Breast epithelium (tissue), 3 donors: ENCODE measurements around the gene RPL18.

ENCODE experiments used
- POLR2A ChIP-seq: fragments of 450-650 bp; IDR thresholded peaks from one replicate; pipeline ENCODE4 v1.6.1; 2016; ENCODE audit warnings: antibody characterized with exemption, mild to moderate bottlenecking, moderate library complexity
- POLR2AphosphoS5 ChIP-seq, 3 donors: sonication (generic); formaldehyde crosslinking; IDR thresholded peaks; one replicate each; pipeline ENCODE4 v1.6.1; 2017; ENCODE audit warnings: antibody characterized with exemption in 3 of 3
- TF ChIP-seq, protein P1 (sequence below), 3 donors: fragments of 450-650 bp; IDR thresholded peaks; one replicate each; pipeline ENCODE4 v1.5.1; 2016 to 2017; ENCODE audit warnings: antibody characterized with exemption in 3 of 3, mild to moderate bottlenecking in 3 of 3, moderate library complexity in 3 of 3

DNA sequence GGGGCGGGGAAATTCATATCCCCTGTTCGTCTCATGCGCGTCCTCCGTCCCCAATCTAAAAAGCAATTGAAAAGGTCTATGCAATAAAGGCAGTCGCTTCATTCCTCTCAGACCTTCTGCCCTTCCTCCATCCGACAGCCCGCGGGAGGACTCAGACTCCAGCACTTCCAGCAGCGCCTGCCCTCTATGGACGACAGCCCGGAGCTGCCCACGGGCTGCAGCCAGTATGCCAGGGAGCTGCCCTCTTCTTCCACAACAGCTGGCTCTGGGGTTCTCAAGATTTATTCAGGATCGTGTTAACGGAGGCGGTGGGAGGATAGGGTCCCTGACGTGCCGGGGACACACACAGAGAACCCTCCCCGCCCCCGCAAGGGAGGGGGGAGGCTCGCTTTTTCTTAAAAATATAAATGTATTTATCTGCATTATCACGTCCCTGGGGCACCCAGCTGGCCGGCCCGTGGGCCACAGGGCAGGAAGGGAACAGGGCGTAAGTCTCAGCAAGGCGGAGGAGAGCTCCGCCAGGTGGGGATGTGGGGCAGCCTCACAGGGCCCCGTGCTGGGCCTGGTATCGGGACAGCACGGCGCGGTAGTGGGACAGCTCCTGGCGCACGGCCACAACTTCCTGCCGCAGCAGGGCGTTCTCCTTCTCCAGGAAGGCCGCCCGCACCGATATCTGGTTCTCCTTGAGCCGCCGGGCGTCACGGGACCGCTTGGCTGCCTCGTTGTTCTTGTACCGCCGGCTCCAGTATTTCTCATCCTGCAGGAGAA, 11.5 kb upstream of the RPL18 start:
- TF ChIP-seq, protein P1, sequence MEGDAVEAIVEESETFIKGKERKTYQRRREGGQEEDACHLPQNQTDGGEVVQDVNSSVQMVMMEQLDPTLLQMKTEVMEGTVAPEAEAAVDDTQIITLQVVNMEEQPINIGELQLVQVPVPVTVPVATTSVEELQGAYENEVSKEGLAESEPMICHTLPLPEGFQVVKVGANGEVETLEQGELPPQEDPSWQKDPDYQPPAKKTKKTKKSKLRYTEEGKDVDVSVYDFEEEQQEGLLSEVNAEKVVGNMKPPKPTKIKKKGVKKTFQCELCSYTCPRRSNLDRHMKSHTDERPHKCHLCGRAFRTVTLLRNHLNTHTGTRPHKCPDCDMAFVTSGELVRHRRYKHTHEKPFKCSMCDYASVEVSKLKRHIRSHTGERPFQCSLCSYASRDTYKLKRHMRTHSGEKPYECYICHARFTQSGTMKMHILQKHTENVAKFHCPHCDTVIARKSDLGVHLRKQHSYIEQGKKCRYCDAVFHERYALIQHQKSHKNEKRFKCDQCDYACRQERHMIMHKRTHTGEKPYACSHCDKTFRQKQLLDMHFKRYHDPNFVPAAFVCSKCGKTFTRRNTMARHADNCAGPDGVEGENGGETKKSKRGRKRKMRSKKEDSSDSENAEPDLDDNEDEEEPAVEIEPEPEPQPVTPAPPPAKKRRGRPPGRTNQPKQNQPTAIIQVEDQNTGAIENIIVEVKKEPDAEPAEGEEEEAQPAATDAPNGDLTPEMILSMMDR (IDR thresholded peaks at IDR 0.05) = no peak
- TF ChIP-seq POLR2A = no peak
- peak in 1 of 3 donors; percentile 20 for TF ChIP-seq POLR2AphosphoS5 (IDR thresholded peaks at IDR 0.05)
